ENCODE data around the gene FXYD6. TPM values are rescaled to one million over a fixed set of nuclear protein-coding genes. Genes with fewer than 3 reads are reported as not detected.

The FXYD6 gene
- total and polyA plus RNA-seq, 7 donors: 10.8 to 27.9 (median 14.0) TPM

DNA sequence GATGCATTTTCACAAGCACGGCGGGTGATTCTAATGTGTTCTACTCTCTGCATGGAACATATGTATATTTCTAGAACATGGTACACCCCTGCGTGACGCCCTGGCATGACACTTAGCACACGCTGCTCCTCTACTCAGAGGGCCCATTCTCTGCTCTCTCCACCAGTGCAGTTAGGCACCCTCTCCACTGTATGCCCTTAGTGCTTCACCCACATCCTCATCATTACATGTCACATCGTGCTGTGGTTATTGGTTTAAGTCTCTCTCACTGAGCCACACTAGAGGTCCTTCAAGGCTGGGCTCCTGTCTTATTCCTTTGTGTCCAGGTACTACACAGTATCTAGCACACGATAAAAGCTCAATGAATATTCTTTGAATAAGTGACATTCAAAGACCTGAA, 36.0 kb upstream of the FXYD6 start:
- ATAC-seq (no peak), DNase-seq (no peak)
- intact Hi-C loops (cut with DNase I): no loop called here
- TF ChIP-seq CTCF (IDR thresholded peaks at IDR 0.05): no peak
- no peaks in the 10 kb centered on the region for H3K9me3 ChIP-seq
- peaks cover 0 to 18% (median 3%) of the 10 kb centered on the region in 3 donors for H3K27me3 ChIP-seq (ENCODE audit: insufficient read depth in 3 of 3, low read length in 2 of 3)
- no peak overlapping the region for H3K4me3 ChIP-seq
- 96 to 97% (median 96%) methylated on average over 7 of the region's 7 CpGs for WGBS, 3 donors
- no peaks in the 10 kb centered on the region for H3K36me3 ChIP-seq (ENCODE audit: insufficient read depth in 1 of 2, low read depth in 1 of 2)
- H3K27ac ChIP-seq: no peak overlapping the region
- H3K4me1 ChIP-seq: no peaks in the 10 kb centered on the region

DNA sequence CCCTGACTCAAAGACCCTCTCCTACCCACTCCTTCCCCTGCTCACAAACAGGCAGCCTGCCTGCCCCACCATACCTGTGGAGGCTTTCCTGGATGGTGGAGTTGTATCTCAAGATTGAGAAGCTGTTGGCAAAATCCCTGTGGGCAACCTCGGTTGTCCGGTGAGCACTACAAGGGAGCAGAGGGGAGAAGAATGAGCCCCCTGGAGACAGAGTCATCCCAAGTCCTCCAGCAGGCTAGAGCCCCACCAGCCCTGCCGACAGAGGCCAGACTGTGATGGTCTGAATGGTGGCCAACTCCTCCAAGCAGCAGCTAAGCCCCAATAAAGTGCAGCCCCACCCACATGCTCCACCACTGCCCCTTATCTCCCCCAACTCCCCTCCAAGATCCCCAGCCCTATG, 35.2 kb upstream of the FXYD6 start:
- H3K9me3 ChIP-seq: no peaks in the 10 kb centered on the region
- H3K27me3 ChIP-seq (ENCODE audit: insufficient read depth in 3 of 3, low read length in 2 of 3): peaks cover 0 to 18% (median 3%) of the 10 kb centered on the region in 3 donors
- ATAC-seq (no peak), DNase-seq (no peak)
- WGBS, 3 donors: 71 to 78% (median 77%) methylated on average over 3 of the region's 3 CpGs
- H3K27ac ChIP-seq: no peak overlapping the region
- intact Hi-C loops (cut with DNase I): no loop called here
- no peak overlapping the region for H3K4me3 ChIP-seq
- no peak for TF ChIP-seq CTCF (IDR thresholded peaks at IDR 0.05)
- H3K36me3 ChIP-seq (ENCODE audit: insufficient read depth in 1 of 2, low read depth in 1 of 2): no peaks in the 10 kb centered on the region
- no peaks in the 10 kb centered on the region for H3K4me1 ChIP-seq

- H3K4me1 ChIP-seq: no peaks in the 10 kb centered on the region
These were observed 34.6 kb upstream of the FXYD6 start for GRCh38 chr11:117910941-117911655.

GRCh38 chr11:117910525-117910924, 34.1 kb upstream of the FXYD6 start:
- TF ChIP-seq CTCF (IDR thresholded peaks at IDR 0.05): no peak
- Histone ChIP-seq H3K4me1 (no peaks in the 10 kb centered on the region), H3K4me3 (no peak overlapping the region), H3K36me3 (ENCODE audit: insufficient read depth in 1 of 2, low read depth in 1 of 2) (no peaks in the 10 kb centered on the region), H3K27ac (no peak overlapping the region), H3K9me3 (no peaks in the 10 kb centered on the region), H3K27me3 (ENCODE audit: insufficient read depth in 3 of 3, low read length in 2 of 3) (peaks cover 0 to 27% (median 5%) of the 10 kb centered on the region in 3 donors)
- 54 to 57% (median 56%) methylated on average over 4 of the region's 4 CpGs for WGBS, 3 donors
- intact Hi-C loops (cut with DNase I): no loop called here
- DNase-seq (peak in 1 of 2 donors; percentile 32), ATAC-seq (no peak)

More at GRCh38 chr11:117910941-117911655, 34.6 kb upstream of the FXYD6 start:
- ATAC-seq: no peak
- intact Hi-C loops (cut with DNase I): no loop called here
- DNase-seq: peak in 1 of 2 donors; percentile 12
- TF ChIP-seq CTCF (IDR thresholded peaks at IDR 0.05): no peak
- Histone ChIP-seq H3K27me3 (ENCODE audit: insufficient read depth in 3 of 3, low read length in 2 of 3) (peaks cover 0 to 21% (median 3%) of the 10 kb centered on the region in 3 donors), H3K36me3 (ENCODE audit: insufficient read depth in 1 of 2, low read depth in 1 of 2) (no peaks in the 10 kb centered on the region), H3K27ac (no peak overlapping the region), H3K9me3 (no peaks in the 10 kb centered on the region), H3K4me3 (no peak overlapping the region)
- 48 to 53% (median 50%) methylated on average over 12 of the region's 12 CpGs for WGBS, 3 donors

All from psoas muscle (tissue), 8 donors.